Mesodermal cell (in vitro differentiated cells): Measurements from ENCODE around the gene PDCD1.
A peak's percentile ranks its signal among the peaks of the same experiment; 100 is the strongest.

Source experiments
- H3K27ac ChIP-seq: 2 replicates; pipeline ENCODE4 v1.7.0; 2013; ENCODE audit warnings: mild to moderate bottlenecking, low read depth, low read length, moderate library complexity; ENCODE audit not compliant: severe bottlenecking
- H3K36me3 ChIP-seq: 2 replicates; pipeline ENCODE4 v1.7.1; 2013; ENCODE audit warnings: mild to moderate bottlenecking, low read length, moderate library complexity; ENCODE audit not compliant: control insufficient read depth, insufficient read depth
- H3K4me1 ChIP-seq: one replicate; pipeline ENCODE4 v1.7.1; 2013; ENCODE audit warnings: mild to moderate bottlenecking, low read length; ENCODE audit not compliant: insufficient read depth, control insufficient read depth, poor library complexity, severe bottlenecking
- H3K4me3 ChIP-seq: 2 replicates; pipeline ENCODE4 v1.7.0; 2013; ENCODE audit warnings: low read length, control low read depth, mild to moderate bottlenecking; ENCODE audit not compliant: insufficient read depth, poor library complexity, severe bottlenecking; ENCODE audit errors: extremely low read depth
- H3K9me3 ChIP-seq: 2 replicates; pipeline ENCODE4 v1.7.1; 2013; ENCODE audit warnings: mild to moderate bottlenecking, low read length, moderate library complexity; ENCODE audit not compliant: control insufficient read depth
- WGBS, 2 experiments: methylation state at CpG; one replicate each; pipeline ENCODE4 v1.1.5; 2013; ENCODE audit warnings: missing lambda C conversion rate in 2 of 2; ENCODE audit not compliant: insufficient coverage in 2 of 2; 5-methylcytosine and 5-hydroxymethylcytosine counted together

The PDCD1 gene

DNA sequence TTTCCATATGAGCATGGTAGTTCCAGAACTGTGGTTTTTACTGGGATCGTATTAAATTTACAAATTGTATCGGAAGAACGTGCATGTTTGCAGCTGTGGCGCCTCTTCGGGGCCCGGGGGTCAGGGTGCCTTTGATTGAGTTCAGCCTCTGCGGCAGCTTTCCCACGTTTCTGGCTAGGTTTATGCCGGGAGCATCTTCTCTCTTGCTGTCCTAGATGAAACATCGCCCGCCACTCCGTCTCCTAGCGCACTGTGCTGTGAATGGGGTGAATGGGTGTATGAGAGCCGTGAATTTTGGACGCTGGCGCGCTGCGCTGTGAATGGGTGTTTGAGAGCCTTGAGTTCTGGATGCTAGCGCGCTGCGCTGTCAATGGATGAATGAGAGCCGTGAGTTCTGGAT, 12.3 kb downstream of the PDCD1 start:
- WGBS, 2 experiments = 89 to 90% methylated on average over 6 to 13 of the region's 22 CpGs
- H3K4me1 ChIP-seq = no peaks in the 10 kb centered on the region
- no peak overlapping the region for H3K4me3 ChIP-seq
- H3K36me3 ChIP-seq = no peaks in the 10 kb centered on the region
- no peaks in the 10 kb centered on the region for H3K9me3 ChIP-seq
- H3K27ac ChIP-seq = no peak overlapping the region

DNA sequence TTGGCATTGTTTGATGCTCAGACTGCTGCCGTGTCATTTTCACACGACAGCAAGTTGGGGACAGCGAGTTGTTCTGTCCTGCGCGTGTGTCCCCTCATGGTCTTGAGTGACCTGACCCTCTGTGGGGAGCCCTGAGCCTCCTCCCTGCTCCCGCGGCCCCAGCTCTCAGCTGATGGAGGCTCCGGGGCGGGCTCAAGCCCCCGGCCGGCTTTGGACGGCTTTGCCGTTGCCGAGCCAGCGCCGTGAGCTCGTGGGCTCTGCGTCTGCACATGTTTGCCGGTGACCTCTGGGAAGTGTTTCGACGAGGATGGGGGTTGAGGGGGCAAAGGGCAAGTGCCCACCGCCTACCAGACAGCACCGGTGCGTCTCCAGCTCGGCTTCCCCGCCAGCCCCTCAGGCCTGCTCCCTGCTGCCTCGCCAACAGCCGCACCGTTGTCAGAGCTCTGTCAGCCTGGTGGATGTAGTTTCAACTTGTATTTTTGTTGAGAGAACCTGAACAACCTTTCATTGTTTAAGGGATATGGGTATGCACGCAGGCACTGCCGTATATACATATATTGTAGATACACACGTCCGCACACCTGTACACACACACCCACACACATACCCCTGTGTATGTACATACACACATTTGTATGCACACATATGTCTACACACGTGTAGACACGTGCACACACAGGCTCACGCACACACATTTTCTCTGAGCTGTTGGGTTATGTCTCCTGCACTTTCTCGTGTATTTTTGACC, 13.7 kb downstream of the PDCD1 start:
- 87 to 89% methylated on average over 32 of the region's 37 CpGs for WGBS, 2 experiments
- Histone ChIP-seq H3K36me3 (no peaks in the 10 kb centered on the region), H3K4me3 (no peak overlapping the region)

DNA sequence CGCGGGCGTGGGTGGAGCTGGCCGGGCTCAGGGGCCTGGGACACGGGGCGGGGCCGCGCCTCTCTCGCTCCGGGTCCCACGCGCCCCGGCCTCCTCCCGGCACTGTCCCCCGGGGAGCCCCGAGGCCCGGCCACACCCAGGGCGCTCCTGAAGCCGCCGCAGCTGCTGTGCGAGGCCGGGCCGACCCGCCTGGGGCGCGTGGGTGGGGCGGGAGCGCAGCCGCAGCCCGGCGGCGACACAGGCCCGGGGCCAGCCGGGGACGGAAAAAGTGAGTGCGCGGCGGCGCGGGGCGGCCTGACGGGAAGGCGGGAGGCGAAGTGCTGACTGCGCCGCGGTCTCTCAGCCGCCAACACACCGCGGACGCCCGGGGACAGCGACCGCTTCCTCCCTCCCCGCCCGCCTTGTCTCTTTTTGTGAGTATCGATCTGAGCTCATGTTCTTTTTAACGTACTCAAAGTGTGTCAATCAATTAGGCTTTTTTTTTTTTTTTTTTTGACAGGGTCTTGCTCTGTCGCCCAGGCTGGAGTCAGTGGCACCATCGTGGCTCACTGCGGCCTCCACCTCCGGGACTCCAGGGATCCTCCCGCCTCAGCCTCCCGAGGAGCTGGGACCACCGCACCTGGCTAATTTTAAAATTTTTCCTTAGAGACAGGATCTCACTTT, 14.5 kb downstream of the PDCD1 start:
- Histone ChIP-seq H3K4me3 (peak overlapping the region; percentile 22), H3K27ac (no peak overlapping the region)

More for the DNA sequence above, 13.7 kb downstream of the PDCD1 start:
- H3K4me1 ChIP-seq = no peaks in the 10 kb centered on the region
- H3K9me3 ChIP-seq = no peaks in the 10 kb centered on the region
- no peak overlapping the region for H3K27ac ChIP-seq

GRCh38 chr2:241843321-241844065, 15.2 kb downstream of the PDCD1 start:
- 81 to 94% methylated on average over 18 to 31 of the region's 52 CpGs for WGBS, 2 experiments
- no peaks in the 10 kb centered on the region for H3K4me1 ChIP-seq
- no peak overlapping the region for H3K27ac ChIP-seq
- H3K4me3 ChIP-seq = no peak overlapping the region
- no peaks in the 10 kb centered on the region for H3K9me3 ChIP-seq
- no peaks in the 10 kb centered on the region for H3K36me3 ChIP-seq

More for the DNA sequence above, 14.5 kb downstream of the PDCD1 start:
- H3K4me1 ChIP-seq = no peaks in the 10 kb centered on the region
- no peaks in the 10 kb centered on the region for H3K9me3 ChIP-seq
- WGBS, 2 experiments = 11 to 13% methylated on average over 47 to 49 of the region's 65 CpGs
- H3K36me3 ChIP-seq = no peaks in the 10 kb centered on the region

- Histone ChIP-seq H3K4me3 (no peak overlapping the region), H3K27ac (no peak overlapping the region), H3K9me3 (no peaks in the 10 kb centered on the region), H3K4me1 (no peaks in the 10 kb centered on the region), H3K36me3 (no peaks in the 10 kb centered on the region)
- 83% methylated on average over 27 to 29 of the region's 29 CpGs for WGBS, 2 experiments
Observed at GRCh38 chr2:241842620-241843211, 16.0 kb downstream of the PDCD1 start.

GRCh38 chr2:241842067-241842415, 16.7 kb downstream of the PDCD1 start:
- Histone ChIP-seq H3K27ac (no peak overlapping the region), H3K9me3 (no peaks in the 10 kb centered on the region), H3K4me1 (no peaks in the 10 kb centered on the region), H3K4me3 (no peak overlapping the region), H3K36me3 (no peaks in the 10 kb centered on the region)
- WGBS, 2 experiments = 81 to 87% methylated on average over 5 to 10 of the region's 11 CpGs

- WGBS, 2 experiments = 83 to 87% methylated on average over 20 to 22 of the region's 28 CpGs
Observed at GRCh38 chr2:241841181-241842066, 17.3 kb downstream of the PDCD1 start.

DNA sequence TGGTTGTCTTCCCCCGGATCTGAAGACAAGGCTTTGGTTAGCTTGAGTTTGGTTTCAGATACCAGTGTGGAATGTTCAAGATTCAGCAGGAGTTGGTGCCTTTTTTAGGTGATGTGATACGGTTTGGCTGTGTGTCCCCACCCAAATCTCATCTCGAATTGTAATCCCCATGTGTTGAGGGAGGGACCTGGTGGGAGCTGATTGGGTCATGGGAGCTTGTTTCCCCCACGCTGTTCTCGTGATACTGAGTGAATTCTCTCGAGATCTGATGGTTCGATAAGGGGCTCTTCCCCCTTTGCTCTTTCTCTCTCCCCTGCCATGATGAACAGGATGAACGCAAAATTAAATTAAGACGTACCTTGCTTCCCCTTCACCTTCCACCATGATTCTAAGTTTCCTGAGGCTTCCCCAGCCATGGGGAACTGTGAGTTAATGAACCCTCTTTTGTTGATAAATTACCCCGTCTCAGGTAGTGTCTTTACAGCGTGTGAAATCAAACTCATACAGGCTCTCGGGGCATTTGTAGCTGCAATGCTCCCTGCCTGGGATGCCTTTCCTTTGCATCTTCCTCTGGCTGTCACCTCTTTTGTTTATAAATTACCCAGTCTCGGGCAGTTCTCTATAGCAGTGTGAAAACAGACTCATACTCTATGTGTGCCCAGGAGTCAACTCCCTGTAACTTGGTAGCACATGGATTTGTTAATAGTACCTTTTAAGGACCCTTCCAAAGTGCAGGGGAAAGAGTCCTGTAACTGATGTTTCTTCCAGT, 21.3 kb downstream of the PDCD1 start:
- no peaks in the 10 kb centered on the region for H3K9me3 ChIP-seq
- WGBS, 2 experiments = 74% methylated on average over 9 to 11 of the region's 13 CpGs
- H3K4me1 ChIP-seq = no peaks in the 10 kb centered on the region
- H3K4me3 ChIP-seq = no peak overlapping the region
- H3K36me3 ChIP-seq = no peaks in the 10 kb centered on the region
- no peak overlapping the region for H3K27ac ChIP-seq

More at GRCh38 chr2:241841181-241842066, 17.3 kb downstream of the PDCD1 start:
- H3K27ac ChIP-seq = no peak overlapping the region
- no peaks in the 10 kb centered on the region for H3K9me3 ChIP-seq
- no peaks in the 10 kb centered on the region for H3K36me3 ChIP-seq
- H3K4me3 ChIP-seq = no peak overlapping the region
- no peaks in the 10 kb centered on the region for H3K4me1 ChIP-seq

DNA sequence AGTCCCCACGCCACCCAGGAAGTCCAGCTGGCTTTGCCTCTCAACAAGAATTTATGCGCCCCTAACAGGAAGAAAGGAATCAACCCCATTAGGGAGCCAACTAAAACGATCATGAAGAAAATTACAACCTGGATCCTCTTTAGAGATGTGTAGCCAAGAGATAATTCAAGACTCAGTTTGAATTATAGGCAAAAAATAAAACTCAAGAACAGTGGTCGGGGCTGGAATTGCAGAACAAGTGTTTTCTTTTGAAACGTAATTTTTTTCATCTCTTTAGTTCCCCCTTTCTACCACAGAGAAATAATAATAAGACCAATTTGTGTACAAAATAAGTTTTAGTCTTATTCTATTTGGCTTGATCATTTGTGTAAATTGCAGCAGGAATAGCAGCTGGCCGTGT, 22.4 kb downstream of the PDCD1 start:
- no peaks in the 10 kb centered on the region for H3K4me1 ChIP-seq
- no peaks in the 10 kb centered on the region for H3K36me3 ChIP-seq
- WGBS, 2 experiments = 77% methylated on average over 2 of the region's 6 CpGs; no CpG with 5 or more reads in 1 of the 2 experiments
- H3K4me3 ChIP-seq = no peak overlapping the region
- no peaks in the 10 kb centered on the region for H3K9me3 ChIP-seq
- no peak overlapping the region for H3K27ac ChIP-seq
